Measurements from ENCODE around the gene LRP5. TPM values are rescaled to one million over a fixed set of nuclear protein-coding genes. Genes with fewer than 3 reads are reported as not detected.

Gene LRP5
- total RNA-seq, 3 donors from 2014 or later: 23.6 to 48.8 (median 24.5) TPM

GRCh38 chr11:68266121-68266891, 46.1 kb upstream of the LRP5 start:
- Histone ChIP-seq H3K4me3 (no peak overlapping the region), H3K27ac (no peak overlapping the region), H3K27me3 (no peaks in the 10 kb centered on the region), H3K36me3 (no peaks in the 10 kb centered on the region), H3K9me3 (no peaks in the 10 kb centered on the region), H3K4me1 (peaks cover 4 to 7% of the 10 kb centered on the region in 2 donors)
- TF ChIP-seq POLR2AphosphoS5 (IDR thresholded peaks at IDR 0.05): no peak
- TF ChIP-seq, protein P1, sequence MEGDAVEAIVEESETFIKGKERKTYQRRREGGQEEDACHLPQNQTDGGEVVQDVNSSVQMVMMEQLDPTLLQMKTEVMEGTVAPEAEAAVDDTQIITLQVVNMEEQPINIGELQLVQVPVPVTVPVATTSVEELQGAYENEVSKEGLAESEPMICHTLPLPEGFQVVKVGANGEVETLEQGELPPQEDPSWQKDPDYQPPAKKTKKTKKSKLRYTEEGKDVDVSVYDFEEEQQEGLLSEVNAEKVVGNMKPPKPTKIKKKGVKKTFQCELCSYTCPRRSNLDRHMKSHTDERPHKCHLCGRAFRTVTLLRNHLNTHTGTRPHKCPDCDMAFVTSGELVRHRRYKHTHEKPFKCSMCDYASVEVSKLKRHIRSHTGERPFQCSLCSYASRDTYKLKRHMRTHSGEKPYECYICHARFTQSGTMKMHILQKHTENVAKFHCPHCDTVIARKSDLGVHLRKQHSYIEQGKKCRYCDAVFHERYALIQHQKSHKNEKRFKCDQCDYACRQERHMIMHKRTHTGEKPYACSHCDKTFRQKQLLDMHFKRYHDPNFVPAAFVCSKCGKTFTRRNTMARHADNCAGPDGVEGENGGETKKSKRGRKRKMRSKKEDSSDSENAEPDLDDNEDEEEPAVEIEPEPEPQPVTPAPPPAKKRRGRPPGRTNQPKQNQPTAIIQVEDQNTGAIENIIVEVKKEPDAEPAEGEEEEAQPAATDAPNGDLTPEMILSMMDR (IDR thresholded peaks at IDR 0.05): no peak
- peak in 1 of 2 donors; percentile 14 for DNase-seq (ENCODE audit: low spot score in 2 of 2)
- intact Hi-C loops (cut with DNase I; ENCODE audit: low total_unique reads): no loop called here

GRCh38 chr11:68266936-68267880, 45.2 kb upstream of the LRP5 start:
- no peak overlapping the region for H3K4me3 ChIP-seq
- H3K27ac ChIP-seq: no peak overlapping the region
- H3K4me1 ChIP-seq: peaks cover 4 to 7% of the 10 kb centered on the region in 2 donors
- no peaks in the 10 kb centered on the region for H3K27me3 ChIP-seq
- intact Hi-C loops (cut with DNase I; ENCODE audit: low total_unique reads): no loop called here
- TF ChIP-seq POLR2AphosphoS5 (IDR thresholded peaks at IDR 0.05) (no peak), POLR2A (IDR thresholded peaks at IDR 0.05) (no peak)
- TF ChIP-seq, protein P1 (IDR thresholded peaks at IDR 0.05): no peak
- H3K36me3 ChIP-seq: no peaks in the 10 kb centered on the region
- H3K9me3 ChIP-seq: no peaks in the 10 kb centered on the region
- DNase-seq (ENCODE audit: low spot score in 2 of 2): peak in 1 of 2 donors; percentile 25

DNA sequence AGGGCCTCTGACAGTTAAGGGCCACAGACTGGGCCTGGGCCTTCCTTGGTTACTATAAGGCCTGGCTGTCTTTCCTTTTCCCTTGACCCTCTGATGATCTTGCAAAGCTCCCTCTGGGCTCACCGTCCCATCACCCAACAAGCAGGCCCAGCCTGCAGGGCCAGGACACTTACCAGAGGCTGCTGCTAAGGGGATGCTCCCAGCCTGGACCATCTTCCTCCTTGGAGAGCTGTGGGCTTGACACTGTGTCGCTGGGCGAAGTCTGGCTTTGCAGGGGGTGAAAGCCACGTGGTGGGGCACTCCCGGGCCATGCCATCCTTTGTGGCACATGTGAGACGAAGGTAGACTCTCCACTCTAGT, 44.5 kb upstream of the LRP5 start:
- peaks cover 7% of the 10 kb centered on the region in 2 donors for H3K4me1 ChIP-seq
- H3K36me3 ChIP-seq: no peaks in the 10 kb centered on the region
- intact Hi-C loops (cut with DNase I; ENCODE audit: low total_unique reads): no loop called here
- no peak overlapping the region for H3K27ac ChIP-seq
- no peak for DNase-seq (ENCODE audit: low spot score in 2 of 2)
- no peaks in the 10 kb centered on the region for H3K27me3 ChIP-seq
- H3K4me3 ChIP-seq: no peak overlapping the region
- H3K9me3 ChIP-seq: no peaks in the 10 kb centered on the region
- TF ChIP-seq, protein P1 (IDR thresholded peaks at IDR 0.05): no peak
- TF ChIP-seq POLR2AphosphoS5 (IDR thresholded peaks at IDR 0.05) (no peak), POLR2A (IDR thresholded peaks at IDR 0.05) (no peak)

DNA sequence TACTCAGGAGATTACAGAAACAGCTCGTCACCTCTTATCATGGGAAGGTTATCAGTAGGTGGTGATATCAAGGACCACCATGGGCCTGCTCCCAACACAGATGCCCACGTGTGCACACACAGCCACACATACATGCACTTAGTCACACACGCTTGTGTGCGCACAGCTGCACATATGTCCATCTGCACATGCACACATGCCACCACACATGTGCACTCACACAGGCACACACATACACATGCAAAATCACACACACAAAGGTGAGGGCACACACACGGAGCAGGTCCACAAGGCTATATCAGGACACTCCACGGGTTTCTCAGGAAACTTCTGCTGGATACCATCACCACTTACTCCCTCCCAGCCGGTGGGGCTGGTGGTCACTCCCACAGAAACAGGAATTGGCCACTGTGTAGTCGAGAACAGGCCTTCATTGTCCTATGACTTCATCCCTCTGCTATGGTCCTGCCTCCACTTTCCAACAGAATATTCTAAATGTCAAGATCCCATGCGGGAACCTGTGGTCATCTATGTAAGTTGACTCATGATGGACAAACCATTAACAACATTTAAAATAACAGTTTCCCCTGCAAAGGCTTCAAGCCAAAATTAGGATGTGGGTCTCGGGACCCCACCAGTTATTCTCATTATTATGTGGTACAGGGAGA, 42.8 kb upstream of the LRP5 start:
- Histone ChIP-seq H3K36me3 (no peaks in the 10 kb centered on the region), H3K4me3 (no peak overlapping the region), H3K27me3 (no peaks in the 10 kb centered on the region), H3K27ac (no peak overlapping the region), H3K9me3 (no peaks in the 10 kb centered on the region), H3K4me1 (peaks cover 7% of the 10 kb centered on the region in 2 donors)
- intact Hi-C loops (cut with DNase I; ENCODE audit: low total_unique reads): no loop called here
- DNase-seq (ENCODE audit: low spot score in 2 of 2): no peak
- TF ChIP-seq, protein P1 (IDR thresholded peaks at IDR 0.05): no peak
- TF ChIP-seq POLR2AphosphoS5 (IDR thresholded peaks at IDR 0.05) (no peak), POLR2A (IDR thresholded peaks at IDR 0.05) (no peak)
